Femur (tissue), 1 donor: ENCODE results near the gene ANXA2R.

Experiments used
- DNase-seq: peaks from one replicate; pipeline ENCODE4 v3.0.0-alpha.2; 2017

The ANXA2R gene

DNA sequence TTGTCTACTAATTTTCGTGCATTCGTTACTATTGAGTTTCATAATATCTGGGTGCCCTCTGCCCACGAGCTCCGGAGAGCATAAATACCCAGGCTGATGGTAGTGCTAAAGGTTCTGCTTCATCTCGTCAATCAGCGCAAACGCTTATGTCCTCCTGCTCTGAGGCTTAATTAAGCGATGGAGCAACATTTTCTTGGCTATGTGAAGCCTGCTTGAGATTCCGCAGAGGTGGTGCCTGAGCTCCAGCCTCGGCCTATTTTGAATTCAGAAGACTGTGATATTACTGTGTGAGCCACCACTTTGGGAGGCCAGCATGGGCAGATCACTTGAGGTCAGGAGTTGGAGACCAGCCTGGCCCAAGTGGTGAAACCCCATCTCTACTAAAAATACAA lies 44.8 kb downstream of the ANXA2R start:
- peak; percentile 17 for DNase-seq

DNA sequence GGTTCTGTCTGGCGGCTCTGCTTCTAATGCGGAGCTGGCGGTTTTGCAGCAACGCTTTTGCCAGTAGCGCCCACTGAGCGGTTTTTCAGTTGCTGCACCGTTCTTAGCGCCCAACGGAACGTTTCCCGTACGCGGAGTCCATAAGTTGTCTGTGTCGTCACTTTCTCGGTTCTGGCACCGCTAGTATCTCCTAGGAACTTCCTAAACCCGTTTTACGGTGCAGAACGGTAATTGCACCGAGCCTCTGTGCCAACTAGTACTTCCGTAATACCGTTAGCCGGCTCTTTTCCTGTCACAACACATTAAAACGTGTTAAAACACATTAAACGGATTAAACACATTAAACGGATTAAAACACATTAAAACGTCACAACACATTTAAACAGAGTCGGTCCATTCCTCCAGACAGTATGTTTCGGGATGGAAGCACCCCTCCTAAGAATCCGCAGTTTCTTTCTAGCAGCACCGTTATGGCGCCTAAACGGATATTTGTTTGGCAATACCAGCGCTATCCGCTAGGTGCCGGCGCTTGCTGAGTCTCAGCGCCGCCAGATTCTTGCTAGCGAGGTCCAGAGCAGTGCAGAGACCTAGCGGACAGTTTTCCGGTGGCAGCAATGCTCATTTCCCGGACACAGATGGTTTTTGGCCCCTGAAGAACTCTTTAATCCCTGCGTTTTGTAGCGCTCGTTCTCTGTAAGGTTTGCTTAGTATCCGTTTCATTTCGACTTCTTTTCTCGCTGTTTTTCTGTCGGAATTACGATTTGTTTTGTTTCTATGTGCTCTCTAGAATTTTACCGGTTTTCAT lies 45.4 kb downstream of the ANXA2R start:
- peak; percentile 93 for DNase-seq

DNA sequence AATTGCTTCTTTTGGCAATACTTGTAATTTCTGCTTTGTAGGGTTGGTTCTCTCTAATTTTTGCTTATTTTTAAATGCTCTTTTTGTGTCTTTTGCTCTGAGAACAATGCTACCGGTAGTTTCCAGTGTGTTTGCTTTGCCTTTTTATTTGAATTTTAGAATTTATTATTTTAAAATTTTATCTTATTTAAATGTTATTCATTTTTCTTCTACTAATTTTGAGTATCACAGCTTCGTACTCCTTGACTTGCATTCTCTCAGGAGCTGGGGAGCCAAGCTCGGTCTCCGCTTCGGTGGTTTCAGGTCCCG lies 45.9 kb downstream of the ANXA2R start:
- no peak for DNase-seq

DNA sequence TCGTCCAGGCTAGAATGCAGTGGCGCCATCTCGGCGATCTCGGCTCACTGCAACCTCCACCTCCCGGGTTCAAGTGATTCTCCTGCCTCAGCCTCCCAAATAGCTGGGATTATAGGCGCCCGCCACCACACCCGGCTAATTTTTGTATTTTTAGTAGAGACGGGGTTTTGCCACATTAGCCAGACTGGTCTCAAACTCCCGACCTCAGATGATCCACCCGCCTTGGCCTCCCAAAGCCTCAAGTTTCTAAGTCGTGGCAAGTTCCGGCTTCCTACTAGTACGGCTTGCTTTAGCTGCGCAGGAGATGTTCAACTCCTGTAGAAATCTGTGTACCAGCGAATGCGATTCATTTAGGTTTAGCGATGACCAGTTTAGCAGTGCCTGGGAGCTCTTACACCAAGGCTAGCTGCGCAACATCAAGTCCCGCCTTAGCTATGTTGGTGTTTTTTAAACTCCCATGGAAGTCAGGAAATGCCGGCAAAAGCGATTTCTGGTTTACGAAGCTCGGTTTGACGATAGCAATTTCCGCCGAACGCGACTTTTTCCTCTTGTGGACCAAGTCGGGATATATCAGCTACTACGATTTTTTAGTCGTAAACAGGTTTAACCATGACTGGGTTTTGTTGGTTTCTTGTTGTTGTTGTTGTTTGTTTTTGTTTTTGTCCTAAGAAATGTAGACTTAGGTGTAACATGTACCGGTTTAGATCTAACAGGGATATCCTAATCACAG lies 46.4 kb downstream of the ANXA2R start:
- peak; percentile 37 for DNase-seq

DNA sequence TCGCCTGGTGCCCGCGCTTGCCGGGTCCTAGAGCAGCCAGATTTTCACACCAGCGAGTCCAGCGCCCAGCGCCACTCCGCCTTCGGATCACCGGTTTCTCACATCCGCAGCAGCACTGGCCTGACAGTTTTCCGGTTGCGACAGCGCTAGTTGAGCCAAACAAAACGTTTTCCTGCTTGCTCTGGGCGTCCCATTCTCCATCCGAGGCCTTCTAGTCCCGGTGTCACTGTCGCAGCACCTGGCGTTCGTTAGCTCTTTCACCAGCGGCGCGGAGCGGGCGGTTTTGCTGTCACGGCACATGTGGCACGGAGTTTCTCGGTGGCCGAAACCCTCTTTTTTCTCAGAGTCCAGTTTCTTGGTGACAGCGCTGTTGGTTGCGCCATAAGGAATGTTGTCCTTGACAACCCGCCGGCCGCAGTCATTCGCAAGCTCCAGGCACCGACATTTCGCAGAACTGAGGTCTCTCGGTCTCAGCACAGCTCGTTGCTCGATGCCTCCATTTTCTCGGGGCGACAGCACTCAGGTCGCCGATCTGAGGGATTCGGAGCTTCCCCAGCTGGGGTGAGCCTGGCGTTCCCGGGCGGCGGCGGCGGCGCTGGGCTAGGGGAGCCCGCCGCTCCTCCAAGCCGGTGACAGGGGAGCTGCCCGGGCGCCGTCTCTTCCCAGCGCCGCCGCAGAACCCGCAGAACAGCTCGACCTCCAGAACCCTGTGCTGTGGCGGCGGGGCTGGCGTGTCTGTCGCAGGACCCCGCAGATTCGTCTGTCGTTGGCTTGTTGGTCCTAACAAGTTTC lies 47.8 kb downstream of the ANXA2R start:
- DNase-seq: peak; percentile 85

DNA sequence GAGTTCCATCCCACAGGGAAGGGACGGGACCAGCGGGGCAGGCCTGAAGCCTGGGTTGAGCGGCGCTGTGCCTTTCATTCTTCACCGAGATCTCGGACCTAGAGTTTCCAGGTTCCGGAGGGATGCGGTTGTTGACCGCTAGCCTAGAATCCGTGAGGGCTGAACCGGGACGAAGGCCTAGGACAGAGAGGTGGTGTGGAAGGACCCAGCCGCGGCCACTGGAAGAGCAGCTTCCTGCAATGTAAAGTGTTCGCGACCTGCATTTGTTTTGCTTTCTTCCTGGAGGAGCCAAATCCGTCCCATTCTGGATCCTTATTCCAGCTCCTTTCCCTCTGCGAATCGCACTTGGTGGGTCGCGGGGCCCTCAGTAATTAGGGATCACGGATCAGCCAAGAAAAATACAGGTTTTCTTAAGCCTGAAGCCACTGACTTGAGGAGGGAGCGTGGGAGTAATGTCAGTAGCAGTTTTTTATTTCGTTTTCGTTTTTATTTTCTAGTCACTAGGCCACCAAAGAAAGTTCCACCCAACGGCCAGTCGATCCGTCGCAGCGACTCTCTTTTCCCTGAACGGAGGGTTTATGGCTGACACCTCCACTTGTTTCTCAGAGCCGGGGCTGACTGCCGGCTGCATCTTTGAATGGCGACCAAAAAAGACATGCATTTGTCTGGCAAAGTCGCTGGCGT lies 48.6 kb downstream of the ANXA2R start:
- peak; percentile 19 for DNase-seq

DNA sequence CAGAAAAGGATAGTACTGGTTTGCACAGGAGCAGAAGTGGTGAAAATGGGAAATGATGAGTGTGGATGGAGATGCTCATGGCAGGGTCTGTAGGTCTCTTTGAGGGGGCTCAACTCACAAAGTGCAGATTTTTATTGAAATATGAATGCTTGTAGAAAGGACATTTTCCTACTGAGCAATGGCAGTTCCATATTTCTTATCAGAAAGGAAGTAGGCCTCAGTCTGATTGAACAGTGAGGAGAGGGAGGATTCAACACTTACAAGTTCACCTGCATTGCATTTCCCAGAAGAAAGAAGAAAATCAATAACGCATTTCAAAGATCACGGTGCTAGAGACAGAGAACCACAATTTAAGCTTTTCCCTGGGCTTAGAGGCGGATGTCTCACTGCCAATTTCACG lies 49.2 kb downstream of the ANXA2R start:
- no peak for DNase-seq
